Fibroblast of lung (primary cell): ENCODE results near the gene CTTN. TPM values are rescaled to one million over a fixed set of nuclear protein-coding genes. Genes with fewer than 3 reads are reported as not detected.

Experiments
- DNase-seq, 2 donors: peaks; one replicate each; pipeline versions ENCODE4 v3.0.0 to v3.0.0-alpha.2; 2010; ENCODE audit warnings: low read depth in 2 of 2
- H2AFZ ChIP-seq: 2 replicates; pipeline ENCODE4 v1.5.1; 2012; ENCODE audit warnings: low read length, control low read depth, inconsistent platforms
- H3K27ac ChIP-seq: 2 replicates; pipeline ENCODE4 v1.5.1; 2011; ENCODE audit warnings: low read length, control low read depth; ENCODE audit not compliant: insufficient read depth
- H3K27me3 ChIP-seq: 2 replicates; pipeline ENCODE4 v1.5.1; 2011; ENCODE audit warnings: mild to moderate bottlenecking, low read length; ENCODE audit not compliant: control insufficient read depth, insufficient read depth
- H3K36me3 ChIP-seq: 2 replicates; pipeline ENCODE4 v1.5.1; 2011; ENCODE audit warnings: low read length; ENCODE audit not compliant: control insufficient read depth, insufficient read depth
- H3K4me1 ChIP-seq: 2 replicates; pipeline ENCODE4 v1.5.1; 2011; ENCODE audit warnings: low read length; ENCODE audit not compliant: control insufficient read depth, insufficient read depth; ENCODE audit errors: extremely low read depth
- H3K4me2 ChIP-seq: 2 replicates; pipeline ENCODE4 v1.5.1; 2011; ENCODE audit warnings: low read length, control low read depth; ENCODE audit not compliant: insufficient read depth; ENCODE audit errors: extremely low read depth
- H3K4me3 ChIP-seq, 4 experiments: fragments of 200-600 bp in 1 of 4; sonication (generic) in 1 of 4; replicated peaks in 1 of 4; 2 replicates each; pipeline ENCODE4 v1.5.1; 2011 to 2016; ENCODE audit warnings: low read length in 4 of 4, low read depth in 3 of 4, mild to moderate bottlenecking in 3 of 4, control low read depth in 2 of 4, inconsistent platforms in 1 of 4, mixed read lengths in 1 of 4; ENCODE audit not compliant: insufficient read depth in 1 of 4; ENCODE audit errors: control extremely low read depth in 1 of 4
- H3K79me2 ChIP-seq: 2 replicates; pipeline ENCODE4 v1.5.1; 2012; ENCODE audit warnings: mild to moderate bottlenecking, low read length, inconsistent platforms; ENCODE audit not compliant: control insufficient read depth, insufficient read depth
- H3K9ac ChIP-seq: 2 replicates; pipeline ENCODE4 v1.5.1; 2011; ENCODE audit warnings: mild to moderate bottlenecking, low read length, control low read depth; ENCODE audit not compliant: insufficient read depth
- H3K9me3 ChIP-seq: 2 replicates; pipeline ENCODE4 v1.5.1; 2012; ENCODE audit warnings: low read depth, low read length; ENCODE audit not compliant: control insufficient read depth, insufficient read depth
- H4K20me1 ChIP-seq: 2 replicates; pipeline ENCODE4 v1.5.1; 2011; ENCODE audit warnings: low read length; ENCODE audit not compliant: control insufficient read depth, insufficient read depth; ENCODE audit errors: extremely low read depth
- EZH2 ChIP-seq: IDR thresholded peaks from 2 replicates; pipeline ENCODE4 v1.5.1; 2012; ENCODE audit warnings: low read length, control low read depth, mild to moderate bottlenecking; ENCODE audit errors: missing control alignments
- polyA plus RNA-seq, 2 donors: library from polyadenylated mRNA; depleted of rRNA in 1 of 2; stranded (reverse) in 1 of 2; unstranded in 1 of 2; fragments of >200 nt; gene quantifications; 2 replicates each; pipeline ENCODE4 v1.2.1, GENCODE V29; 2011 to 2012; ENCODE audit warnings: missing spikeins in 1 of 2
- total RNA-seq: library from RNA; depleted of rRNA; stranded (reverse); fragments of >200 nt; gene quantifications from 2 replicates; pipeline ENCODE4 v1.2.1, GENCODE V29; 2014
- TF ChIP-seq, protein P1 (sequence below), 2 donors: IDR thresholded peaks in 1 of 2; conservative IDR thresholded peaks in 1 of 2; 1 replicate in 1 of 2; 2 replicates in 1 of 2; pipeline ENCODE4 v1.5.1; 2011 to 2012; ENCODE audit warnings: low read length in 2 of 2, control low read depth in 1 of 2, inconsistent platforms in 1 of 2, low read depth in 1 of 2, mild to moderate bottlenecking in 1 of 2

Gene CTTN
- total and polyA plus RNA-seq, 2 donors (not counting 1 experiment from before 2014, with no cell fraction given), result 198 to 428 TPM

DNA sequence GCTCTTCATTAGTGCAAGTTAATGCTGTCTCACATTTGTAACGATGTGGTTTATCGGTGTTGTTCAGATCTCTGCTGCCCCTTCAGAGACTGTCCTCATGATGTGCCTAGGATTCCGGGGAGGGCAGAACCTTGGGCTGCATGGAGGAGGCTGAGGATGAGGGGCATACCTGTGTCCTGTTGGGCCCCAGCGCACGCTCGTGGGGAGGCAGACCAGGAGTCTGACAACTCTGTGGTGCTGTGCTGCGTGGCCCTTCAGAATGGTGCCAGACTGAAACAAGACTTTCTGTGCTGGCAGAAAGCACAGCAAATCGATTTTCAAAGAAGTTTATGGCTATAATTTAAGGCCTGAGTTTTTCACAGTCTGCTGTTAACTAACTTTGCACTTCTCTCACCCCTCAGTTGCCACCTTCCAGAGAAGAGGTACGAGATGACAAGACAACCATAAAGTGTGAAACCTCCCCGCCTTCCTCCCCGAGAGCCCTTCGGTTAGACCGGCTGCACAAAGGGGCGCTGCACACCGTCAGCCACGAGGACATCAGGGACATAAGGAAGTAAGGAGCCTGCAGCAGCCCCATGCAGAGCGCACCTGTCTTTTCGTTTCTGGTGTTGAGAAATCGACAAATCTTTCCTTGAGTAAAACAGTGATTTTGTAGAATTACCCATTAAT lies 44.3 kb upstream of the CTTN start:
- no peak overlapping the region for H3K4me3 ChIP-seq
- H3K4me1 ChIP-seq, result no peaks in the 10 kb centered on the region
- no peak overlapping the region for H3K4me2 ChIP-seq
- no peaks in the 10 kb centered on the region for H3K79me2 ChIP-seq
- H2AFZ ChIP-seq, result no peak overlapping the region
- H3K27me3 ChIP-seq, result no peaks in the 10 kb centered on the region
- H3K9ac ChIP-seq, result no peak overlapping the region
- no peaks in the 10 kb centered on the region for H3K9me3 ChIP-seq
- TF ChIP-seq, protein P1, sequence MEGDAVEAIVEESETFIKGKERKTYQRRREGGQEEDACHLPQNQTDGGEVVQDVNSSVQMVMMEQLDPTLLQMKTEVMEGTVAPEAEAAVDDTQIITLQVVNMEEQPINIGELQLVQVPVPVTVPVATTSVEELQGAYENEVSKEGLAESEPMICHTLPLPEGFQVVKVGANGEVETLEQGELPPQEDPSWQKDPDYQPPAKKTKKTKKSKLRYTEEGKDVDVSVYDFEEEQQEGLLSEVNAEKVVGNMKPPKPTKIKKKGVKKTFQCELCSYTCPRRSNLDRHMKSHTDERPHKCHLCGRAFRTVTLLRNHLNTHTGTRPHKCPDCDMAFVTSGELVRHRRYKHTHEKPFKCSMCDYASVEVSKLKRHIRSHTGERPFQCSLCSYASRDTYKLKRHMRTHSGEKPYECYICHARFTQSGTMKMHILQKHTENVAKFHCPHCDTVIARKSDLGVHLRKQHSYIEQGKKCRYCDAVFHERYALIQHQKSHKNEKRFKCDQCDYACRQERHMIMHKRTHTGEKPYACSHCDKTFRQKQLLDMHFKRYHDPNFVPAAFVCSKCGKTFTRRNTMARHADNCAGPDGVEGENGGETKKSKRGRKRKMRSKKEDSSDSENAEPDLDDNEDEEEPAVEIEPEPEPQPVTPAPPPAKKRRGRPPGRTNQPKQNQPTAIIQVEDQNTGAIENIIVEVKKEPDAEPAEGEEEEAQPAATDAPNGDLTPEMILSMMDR (conservative IDR thresholded peaks at IDR 0.05 in 1 of 2, IDR thresholded peaks at IDR 0.05 in 1 of 2; ENCODE audit: low read depth in 1 of 2, low read length in 2 of 2), result no peak
- TF ChIP-seq EZH2, result no peak
- DNase-seq, result no peak
- no peak overlapping the region for H3K27ac ChIP-seq
- H4K20me1 ChIP-seq, result no peaks in the 10 kb centered on the region
- H3K36me3 ChIP-seq, result peaks cover 11% of the 10 kb centered on the region

DNA sequence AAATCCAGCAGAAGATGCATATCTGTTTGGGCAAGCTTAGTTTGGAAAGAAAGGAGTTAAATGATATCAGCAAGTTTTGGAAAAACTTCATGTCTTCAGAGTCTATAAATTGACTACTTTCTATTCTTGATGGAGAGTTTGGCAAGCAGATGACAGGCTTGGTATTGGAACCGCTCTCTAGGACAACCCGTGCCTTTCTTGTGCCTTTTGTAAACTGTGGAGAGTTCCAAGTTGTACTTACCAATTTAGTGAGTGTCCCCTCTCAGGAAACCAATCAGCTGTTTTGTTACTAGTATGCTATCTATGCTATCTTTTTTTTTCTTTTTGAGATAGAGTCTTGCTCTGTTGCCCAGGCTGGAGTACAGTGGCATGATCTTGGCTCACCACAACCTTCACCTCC lies 43.7 kb upstream of the CTTN start:
- no peak overlapping the region for H3K9ac ChIP-seq
- H4K20me1 ChIP-seq, result no peaks in the 10 kb centered on the region
- no peak overlapping the region for H2AFZ ChIP-seq
- TF ChIP-seq, protein P1 (conservative IDR thresholded peaks at IDR 0.05 in 1 of 2, IDR thresholded peaks at IDR 0.05 in 1 of 2; ENCODE audit: low read depth in 1 of 2, low read length in 2 of 2), result no peak
- no peak for TF ChIP-seq EZH2
- H3K4me2 ChIP-seq, result no peak overlapping the region
- peaks cover 11% of the 10 kb centered on the region for H3K36me3 ChIP-seq
- no peak overlapping the region for H3K27ac ChIP-seq
- H3K4me3 ChIP-seq, result no peak overlapping the region
- DNase-seq, result no peak
- no peaks in the 10 kb centered on the region for H3K27me3 ChIP-seq
- no peaks in the 10 kb centered on the region for H3K9me3 ChIP-seq
- H3K79me2 ChIP-seq, result no peaks in the 10 kb centered on the region
- H3K4me1 ChIP-seq, result no peaks in the 10 kb centered on the region

DNA sequence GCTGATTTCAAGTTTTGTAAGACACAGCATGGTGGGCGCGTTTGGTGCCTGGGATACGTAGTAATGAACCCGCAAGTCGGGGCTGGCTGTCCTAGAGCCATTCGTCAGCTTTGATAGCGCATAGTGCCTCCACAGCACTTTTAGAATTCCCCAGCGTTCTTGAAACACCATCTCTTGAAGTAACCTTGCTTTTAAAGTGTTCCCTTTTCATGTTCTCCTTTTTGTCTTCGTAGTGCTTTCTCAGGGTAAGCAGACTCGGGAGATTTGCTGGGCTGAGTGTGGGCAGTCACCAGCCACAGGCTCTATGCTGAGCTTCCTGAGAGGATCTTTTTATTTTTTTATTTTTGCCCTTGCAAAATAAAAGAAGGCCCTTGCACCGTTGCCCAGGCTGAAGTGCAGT lies 39.6 kb upstream of the CTTN start:
- TF ChIP-seq EZH2, result no peak
- TF ChIP-seq, protein P1 (conservative IDR thresholded peaks at IDR 0.05 in 1 of 2, IDR thresholded peaks at IDR 0.05 in 1 of 2; ENCODE audit: low read depth in 1 of 2, low read length in 2 of 2), result no peak
- Histone ChIP-seq H3K9me3 (no peaks in the 10 kb centered on the region), H3K27ac (no peak overlapping the region), H3K9ac (no peak overlapping the region), H3K4me2 (no peak overlapping the region), H2AFZ (no peak overlapping the region), H3K36me3 (peaks cover 17% of the 10 kb centered on the region), H3K27me3 (no peaks in the 10 kb centered on the region), H4K20me1 (no peaks in the 10 kb centered on the region), H3K4me3 (no peak overlapping the region), H3K79me2 (no peaks in the 10 kb centered on the region), H3K4me1 (no peaks in the 10 kb centered on the region)
- DNase-seq, result no peak
